MM.1S (cell line): ENCODE data around the gene MAGEL2.

Source experiments
- EZH2phosphoT487 ChIP-seq: fragments of 300-600 bp; sonication (generic); IDR thresholded peaks from 2 replicates; pipeline ENCODE4 v1.6.1; 2018; ENCODE audit warnings: antibody characterized with exemption, low read length
- TF ChIP-seq, protein P1 (sequence below): fragments of 300-600 bp; sonication (generic); IDR thresholded peaks from 2 replicates; pipeline ENCODE4 v1.5.1; 2016; ENCODE audit warnings: antibody characterized with exemption, low read length, mixed read lengths

DNA sequence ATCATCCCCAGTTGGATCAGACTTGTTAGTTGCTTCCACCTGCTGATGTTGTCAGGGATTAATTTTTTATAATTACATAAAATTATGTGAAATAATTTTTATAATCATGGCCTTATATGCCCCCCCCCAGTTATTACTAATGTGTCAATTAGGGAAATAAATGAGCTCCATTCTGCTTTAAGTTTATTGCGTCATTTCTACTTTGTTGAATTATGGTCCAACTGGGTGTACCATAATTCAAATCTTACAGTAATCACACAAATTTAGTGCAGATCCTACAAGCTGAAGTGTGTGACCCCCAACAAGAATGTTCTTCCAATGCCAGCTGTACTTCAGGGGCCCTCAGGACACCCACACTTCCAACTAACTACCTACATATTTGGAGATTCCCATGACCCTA lies 46.9 kb upstream of the MAGEL2 start:
- TF ChIP-seq, protein P1, sequence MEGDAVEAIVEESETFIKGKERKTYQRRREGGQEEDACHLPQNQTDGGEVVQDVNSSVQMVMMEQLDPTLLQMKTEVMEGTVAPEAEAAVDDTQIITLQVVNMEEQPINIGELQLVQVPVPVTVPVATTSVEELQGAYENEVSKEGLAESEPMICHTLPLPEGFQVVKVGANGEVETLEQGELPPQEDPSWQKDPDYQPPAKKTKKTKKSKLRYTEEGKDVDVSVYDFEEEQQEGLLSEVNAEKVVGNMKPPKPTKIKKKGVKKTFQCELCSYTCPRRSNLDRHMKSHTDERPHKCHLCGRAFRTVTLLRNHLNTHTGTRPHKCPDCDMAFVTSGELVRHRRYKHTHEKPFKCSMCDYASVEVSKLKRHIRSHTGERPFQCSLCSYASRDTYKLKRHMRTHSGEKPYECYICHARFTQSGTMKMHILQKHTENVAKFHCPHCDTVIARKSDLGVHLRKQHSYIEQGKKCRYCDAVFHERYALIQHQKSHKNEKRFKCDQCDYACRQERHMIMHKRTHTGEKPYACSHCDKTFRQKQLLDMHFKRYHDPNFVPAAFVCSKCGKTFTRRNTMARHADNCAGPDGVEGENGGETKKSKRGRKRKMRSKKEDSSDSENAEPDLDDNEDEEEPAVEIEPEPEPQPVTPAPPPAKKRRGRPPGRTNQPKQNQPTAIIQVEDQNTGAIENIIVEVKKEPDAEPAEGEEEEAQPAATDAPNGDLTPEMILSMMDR, result no peak
- TF ChIP-seq EZH2phosphoT487, result no peak
